SK-N-MC (cell line): ENCODE data around the gene TMEM220.

ENCODE experiments used
- EZH2 ChIP-seq: fragments of 200-600 bp; sonication (generic); IDR thresholded peaks from one replicate; pipeline ENCODE4 v1.6.1; 2017; ENCODE audit warnings: antibody characterized with exemption
- FOXP2 ChIP-seq: optimal IDR thresholded peaks from 2 replicates; pipeline ENCODE3; 2011; ENCODE audit warnings: mild to moderate bottlenecking, moderate library complexity; ENCODE audit not compliant: insufficient read depth; ENCODE audit errors: extremely low read length, control extremely low read depth
- POLR2AphosphoS5 ChIP-seq: IDR thresholded peaks from 2 replicates; pipeline ENCODE4 v1.6.1; 2012; ENCODE audit warnings: mild to moderate bottlenecking, low read depth, low read length, borderline replicate concordance

DNA sequence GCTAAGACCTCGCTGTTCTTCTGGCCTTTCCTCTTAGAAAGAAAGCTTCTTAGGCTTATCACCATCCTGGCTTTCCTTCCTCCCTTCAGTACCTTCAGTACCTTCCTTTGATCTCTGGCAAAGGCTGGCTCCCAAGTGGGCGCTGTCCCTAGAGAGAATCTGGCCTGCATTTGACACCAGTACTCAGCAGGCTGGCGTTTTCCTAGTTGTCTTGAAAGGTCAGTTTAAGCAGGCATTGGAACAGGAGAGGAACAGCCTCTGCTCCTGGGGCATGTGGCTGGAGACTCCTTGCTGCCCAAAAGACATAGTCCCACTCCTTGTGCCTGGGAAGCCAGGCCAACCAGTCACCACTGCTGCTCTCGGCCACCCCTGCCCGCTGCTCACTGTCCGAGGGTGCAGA lies 40.0 kb upstream of the TMEM220 start:
- TF ChIP-seq POLR2AphosphoS5 (no peak), EZH2 (no peak), FOXP2 (no peak)
